ENCODE results near the gene MCRIP2. TPM values are rescaled to one million over a fixed set of nuclear protein-coding genes. Genes with fewer than 3 reads are reported as not detected.

Gene MCRIP2
- total RNA-seq, 2 donors from 2014 or later = 15.7 to 17.1 TPM

DNA sequence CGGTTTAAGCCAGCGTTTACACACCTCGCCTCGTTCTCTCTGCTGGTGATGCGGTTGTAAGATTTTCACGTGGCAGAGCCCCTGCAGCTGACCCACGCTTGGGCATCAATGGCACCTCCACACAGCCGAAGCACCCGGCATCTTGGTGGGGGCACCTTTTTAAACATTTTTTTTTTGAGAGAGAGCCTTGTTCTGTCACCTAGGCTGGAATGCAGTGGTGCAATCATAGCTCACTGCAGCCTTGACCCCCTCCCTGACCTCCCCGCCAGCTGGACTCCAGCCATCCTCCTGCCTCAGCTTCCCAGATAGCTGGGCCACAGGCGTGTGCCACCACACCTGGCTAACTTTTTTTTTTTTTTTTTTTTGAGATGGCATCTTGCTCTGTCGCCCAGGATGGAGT, 12.4 kb downstream of the MCRIP2 start:
- H3K36me3 Mint-ChIP-seq (ENCODE audit: low read depth) = no peaks in the 10 kb centered on the region
- H3K27ac Mint-ChIP-seq = no peak overlapping the region

DNA sequence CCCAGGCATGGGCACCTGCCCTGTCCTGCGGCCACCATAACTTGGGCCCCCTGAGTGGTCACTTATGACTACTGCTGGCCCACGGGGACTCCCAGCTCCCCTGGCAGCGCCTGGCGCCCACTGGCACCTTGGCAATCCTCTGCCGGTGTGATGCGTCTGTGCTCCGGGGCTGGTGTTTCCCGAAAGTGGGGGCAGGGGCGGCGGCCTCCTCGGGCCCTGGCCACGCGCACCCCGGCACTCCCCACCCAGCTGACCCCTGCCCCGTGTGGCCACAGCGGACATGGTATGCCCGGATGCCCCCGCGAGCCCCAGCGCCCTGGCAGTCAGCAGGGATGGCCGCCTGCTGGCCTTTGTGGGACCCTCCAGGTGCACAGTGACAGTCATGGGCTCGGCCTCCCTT, 15.9 kb downstream of the MCRIP2 start:
- Mint-ChIP-seq H3K4me1 (peaks cover 5% of the 10 kb centered on the region), H3K27me3 (no peaks in the 10 kb centered on the region), H3K27ac (no peak overlapping the region), H3K4me3 (no peak overlapping the region), H3K36me3 (ENCODE audit: low read depth) (no peaks in the 10 kb centered on the region)
- ATAC-seq = no peak
- DNase-seq = no peak
- no peaks in the 10 kb centered on the region for H3K9me3 ChIP-seq (ENCODE audit: control insufficient read depth, low read length, poor library complexity, severe bottlenecking)

More for the DNA sequence above, 12.4 kb downstream of the MCRIP2 start:
- Mint-ChIP-seq H3K4me1 (no peaks in the 10 kb centered on the region), H3K27me3 (no peaks in the 10 kb centered on the region), H3K4me3 (no peak overlapping the region)
- DNase-seq = no peak
- no peaks in the 10 kb centered on the region for H3K9me3 ChIP-seq (ENCODE audit: control insufficient read depth, low read length, poor library complexity, severe bottlenecking)
- no peak for ATAC-seq

DNA sequence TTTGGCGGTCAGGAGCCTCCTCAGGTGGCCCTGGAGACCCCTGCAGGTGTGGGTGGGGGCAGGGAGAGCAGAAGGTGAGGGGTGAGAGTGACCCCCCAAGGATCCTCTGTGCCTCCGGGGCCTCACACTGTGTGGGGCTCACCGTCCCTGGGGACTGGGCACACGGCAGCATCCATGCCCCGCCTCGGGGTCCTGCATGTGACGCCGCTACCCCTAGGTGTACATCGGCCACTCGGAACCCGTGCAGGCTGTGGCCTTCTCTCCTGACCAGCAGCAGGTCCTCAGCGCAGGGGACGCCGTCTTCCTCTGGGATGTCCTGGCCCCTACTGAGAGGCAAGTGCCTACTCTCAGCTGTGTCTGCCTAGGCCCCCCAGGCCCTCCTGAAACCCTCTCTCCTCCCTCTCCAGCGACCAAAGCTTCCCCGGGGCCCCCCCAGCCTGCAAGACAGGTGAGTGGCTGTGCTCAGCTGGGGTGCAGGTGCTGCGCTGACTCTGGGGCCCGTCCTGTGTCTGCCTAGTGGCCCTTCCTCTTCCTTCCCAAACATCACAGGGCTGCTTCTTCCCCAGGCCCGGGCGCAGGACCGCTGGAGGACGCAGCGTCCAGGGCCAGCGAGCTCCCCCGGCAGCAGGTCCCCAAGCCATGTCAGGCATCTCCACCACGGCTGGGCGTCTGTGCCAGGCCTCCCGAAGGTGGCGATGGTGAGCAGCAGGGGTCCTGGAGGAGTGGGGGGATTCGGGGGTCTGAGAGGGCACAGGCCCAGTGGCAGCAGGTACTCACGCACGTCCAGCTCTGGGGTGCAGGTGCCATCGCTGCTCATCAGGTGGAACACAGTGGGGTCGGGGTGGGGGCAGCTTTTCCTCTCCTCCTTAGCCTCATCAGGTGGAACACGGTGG, 17.3 kb downstream of the MCRIP2 start:
- no peak overlapping the region for H3K27ac Mint-ChIP-seq
- DNase-seq = no peak

DNA sequence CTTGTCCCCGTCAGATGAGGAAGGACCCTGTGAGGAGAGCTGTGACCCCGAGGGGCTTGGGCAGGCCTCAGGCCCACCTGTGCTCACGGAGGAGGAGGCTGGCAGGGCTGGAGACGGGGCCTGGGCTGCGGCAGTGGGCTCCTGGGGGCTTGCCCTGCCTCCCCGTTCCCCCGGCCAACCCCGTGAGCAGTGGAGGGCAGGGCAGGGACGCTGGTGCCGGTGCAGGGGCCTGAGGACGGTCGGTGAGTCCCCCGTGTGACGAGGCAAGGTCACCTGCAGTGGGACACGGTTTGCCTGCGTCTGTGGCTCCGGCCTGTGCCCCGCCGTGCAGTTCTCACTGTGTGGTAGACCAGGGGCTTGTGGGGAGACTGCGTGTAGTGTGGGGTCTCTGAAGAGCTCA, 18.0 kb downstream of the MCRIP2 start:
- no peaks in the 10 kb centered on the region for H3K9me3 ChIP-seq (ENCODE audit: control insufficient read depth, low read length, poor library complexity, severe bottlenecking)
- H3K4me3 Mint-ChIP-seq = no peak overlapping the region
- no peak for ATAC-seq
- no peak for DNase-seq
- H3K27ac Mint-ChIP-seq = no peak overlapping the region
- H3K4me1 Mint-ChIP-seq = peaks cover 5% of the 10 kb centered on the region
- no peaks in the 10 kb centered on the region for H3K36me3 Mint-ChIP-seq (ENCODE audit: low read depth)
- H3K27me3 Mint-ChIP-seq = no peaks in the 10 kb centered on the region

More for the DNA sequence above, 17.3 kb downstream of the MCRIP2 start:
- Mint-ChIP-seq H3K4me3 (no peak overlapping the region), H3K36me3 (ENCODE audit: low read depth) (no peaks in the 10 kb centered on the region), H3K4me1 (peaks cover 5% of the 10 kb centered on the region), H3K27me3 (no peaks in the 10 kb centered on the region)
- no peak for ATAC-seq
- no peaks in the 10 kb centered on the region for H3K9me3 ChIP-seq (ENCODE audit: control insufficient read depth, low read length, poor library complexity, severe bottlenecking)

DNA sequence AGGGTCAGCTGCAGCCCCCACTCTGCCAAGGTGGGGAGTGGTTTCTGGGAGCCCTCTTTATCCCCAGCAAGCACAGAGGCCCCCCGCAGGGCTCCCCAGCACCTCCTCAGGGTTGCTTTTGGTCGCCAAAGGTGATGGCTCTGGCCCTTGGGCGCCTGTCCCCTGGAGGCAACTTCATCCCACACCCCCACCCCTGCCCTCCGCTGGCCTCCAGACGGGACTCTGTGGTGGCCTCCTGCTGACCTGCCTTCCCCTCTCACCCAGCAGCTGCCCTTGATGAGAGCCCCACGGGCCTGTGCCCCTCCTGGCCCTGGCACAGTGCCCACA, 18.5 kb downstream of the MCRIP2 start:
- no peaks in the 10 kb centered on the region for H3K9me3 ChIP-seq (ENCODE audit: control insufficient read depth, low read length, poor library complexity, severe bottlenecking)
- Mint-ChIP-seq H3K4me1 (peaks cover 5% of the 10 kb centered on the region), H3K27ac (no peak overlapping the region), H3K4me3 (no peak overlapping the region), H3K27me3 (no peaks in the 10 kb centered on the region), H3K36me3 (ENCODE audit: low read depth) (no peaks in the 10 kb centered on the region)
- no peak for DNase-seq
- peak; percentile 4 for ATAC-seq

DNA sequence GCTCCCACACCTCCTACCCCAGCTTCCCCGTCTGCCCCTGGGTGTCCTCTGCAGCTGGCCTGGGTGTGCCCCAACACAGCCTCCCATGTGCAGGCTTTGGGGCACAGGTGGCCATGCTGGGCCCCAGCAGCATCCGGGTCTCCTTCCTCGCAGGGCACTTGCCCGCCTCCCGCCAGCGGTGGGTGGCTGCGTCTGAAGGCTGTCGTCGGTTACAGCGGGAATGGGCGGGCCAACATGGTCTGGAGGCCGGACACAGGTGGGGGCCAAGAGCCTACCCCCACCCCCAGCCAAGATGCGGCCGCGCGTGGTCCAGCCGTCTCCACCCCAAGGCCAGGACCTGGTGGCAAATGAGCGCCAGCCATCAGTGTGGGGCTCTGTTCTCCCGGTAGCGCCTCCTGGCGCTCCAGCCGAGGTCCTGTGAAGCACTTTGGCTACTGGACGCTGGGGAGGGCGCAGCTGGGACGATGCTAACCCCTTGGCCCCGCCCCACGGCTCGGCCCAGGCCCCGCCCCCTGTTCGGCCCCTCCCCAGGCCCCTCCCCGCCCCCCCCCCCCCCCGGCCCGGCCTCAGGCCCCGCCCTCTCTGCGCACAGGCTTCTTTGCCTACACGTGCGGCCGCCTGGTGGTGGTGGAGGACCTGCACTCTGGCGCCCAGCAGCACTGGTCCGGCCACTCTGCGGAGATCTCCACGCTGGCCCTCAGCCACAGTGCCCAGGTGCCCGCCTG, 19.0 kb downstream of the MCRIP2 start:
- DNase-seq = peak; percentile 60 to 70 (median 65)
- Mint-ChIP-seq H3K36me3 (ENCODE audit: low read depth) (no peaks in the 10 kb centered on the region), H3K4me1 (peaks cover 5% of the 10 kb centered on the region), H3K27me3 (no peaks in the 10 kb centered on the region), H3K4me3 (no peak overlapping the region), H3K27ac (no peak overlapping the region)
- ATAC-seq = peak; percentile 79
- H3K9me3 ChIP-seq (ENCODE audit: control insufficient read depth, low read length, poor library complexity, severe bottlenecking) = no peaks in the 10 kb centered on the region

DNA sequence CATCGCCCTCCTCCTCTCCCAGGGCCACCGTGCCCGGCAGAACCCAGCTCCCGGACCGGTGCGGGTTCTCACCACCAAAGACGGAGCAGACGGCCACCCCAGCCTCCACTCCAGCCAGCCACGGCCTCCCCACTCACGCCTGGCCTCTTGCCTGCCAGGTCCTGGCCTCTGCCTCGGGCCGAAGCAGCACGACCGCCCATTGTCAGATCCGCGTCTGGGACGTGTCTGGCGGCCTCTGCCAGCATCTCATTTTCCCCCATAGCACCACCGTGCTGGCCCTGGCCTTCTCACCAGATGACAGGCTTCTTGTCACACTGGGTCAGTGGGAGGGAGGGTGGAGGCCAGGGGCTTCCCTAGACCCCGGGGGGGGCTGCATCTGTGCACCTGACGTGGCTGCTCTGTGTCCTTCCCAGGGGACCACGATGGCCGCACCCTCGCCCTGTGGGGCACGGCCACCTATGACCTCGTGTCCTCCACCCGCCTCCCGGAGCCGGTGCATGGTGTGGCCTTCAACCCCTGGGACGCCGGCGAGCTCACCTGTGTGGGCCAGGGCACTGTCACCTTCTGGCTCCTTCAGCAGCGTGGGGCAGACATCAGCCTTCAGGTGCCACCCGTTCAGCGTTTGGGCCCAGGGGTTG, 19.7 kb downstream of the MCRIP2 start:
- Mint-ChIP-seq H3K4me1 (peaks cover 5% of the 10 kb centered on the region), H3K27ac (no peak overlapping the region), H3K27me3 (no peaks in the 10 kb centered on the region), H3K4me3 (no peak overlapping the region), H3K36me3 (ENCODE audit: low read depth) (no peaks in the 10 kb centered on the region)
- DNase-seq (no peak), ATAC-seq (no peak)
- no peaks in the 10 kb centered on the region for H3K9me3 ChIP-seq (ENCODE audit: control insufficient read depth, low read length, poor library complexity, severe bottlenecking)

DNA sequence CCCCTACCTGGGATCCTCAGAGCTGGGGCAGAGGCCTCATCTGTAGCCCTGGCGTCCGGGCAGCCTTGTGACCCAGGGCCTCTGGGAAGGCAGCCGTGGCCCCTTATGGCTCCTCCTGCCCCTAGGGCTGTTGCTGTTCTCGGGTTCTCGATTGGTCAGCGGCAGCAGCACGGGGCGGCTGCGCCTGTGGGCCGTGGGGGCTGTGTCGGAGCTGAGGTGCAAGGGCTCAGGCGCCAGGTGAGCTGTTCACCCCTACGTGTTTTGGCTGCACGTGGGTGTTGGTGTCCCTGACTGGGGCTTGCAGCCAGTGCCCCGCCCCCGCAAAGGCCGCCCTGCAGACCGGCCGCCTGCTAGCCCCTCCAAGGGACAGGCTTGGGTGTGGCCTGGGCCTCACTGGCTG, 20.5 kb downstream of the MCRIP2 start:
- peaks cover 5% of the 10 kb centered on the region for H3K4me1 Mint-ChIP-seq
- ATAC-seq = no peak
- H3K4me3 Mint-ChIP-seq = no peak overlapping the region
- no peak overlapping the region for H3K27ac Mint-ChIP-seq
- no peaks in the 10 kb centered on the region for H3K9me3 ChIP-seq (ENCODE audit: control insufficient read depth, low read length, poor library complexity, severe bottlenecking)
- H3K27me3 Mint-ChIP-seq = no peaks in the 10 kb centered on the region
- no peaks in the 10 kb centered on the region for H3K36me3 Mint-ChIP-seq (ENCODE audit: low read depth)
- no peak for DNase-seq

DNA sequence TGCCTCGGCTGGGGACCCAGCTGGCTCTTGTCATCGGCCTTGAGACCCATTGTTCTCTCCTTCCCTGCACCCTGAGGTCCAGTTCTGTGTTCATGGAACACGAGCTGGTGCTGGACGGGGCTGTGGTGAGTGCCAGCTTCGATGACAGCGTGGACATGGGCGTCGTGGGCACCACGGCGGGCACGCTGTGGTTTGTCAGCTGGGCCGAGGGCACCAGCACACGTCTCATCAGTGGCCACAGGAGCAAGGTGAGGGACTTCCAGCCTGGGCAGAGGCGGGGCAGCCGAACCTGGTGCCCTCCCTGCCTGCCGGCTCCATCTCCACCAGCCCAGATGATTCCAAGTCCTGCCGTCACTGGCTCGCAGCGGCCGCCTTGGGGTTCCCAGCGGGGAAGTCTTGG, 21.0 kb downstream of the MCRIP2 start:
- H3K9me3 ChIP-seq (ENCODE audit: control insufficient read depth, low read length, poor library complexity, severe bottlenecking) = no peaks in the 10 kb centered on the region
- Mint-ChIP-seq H3K4me1 (peaks cover 5% of the 10 kb centered on the region), H3K27ac (no peak overlapping the region), H3K4me3 (no peak overlapping the region), H3K36me3 (ENCODE audit: low read depth) (no peaks in the 10 kb centered on the region), H3K27me3 (no peaks in the 10 kb centered on the region)
- no peak for DNase-seq
- ATAC-seq = no peak

DNA sequence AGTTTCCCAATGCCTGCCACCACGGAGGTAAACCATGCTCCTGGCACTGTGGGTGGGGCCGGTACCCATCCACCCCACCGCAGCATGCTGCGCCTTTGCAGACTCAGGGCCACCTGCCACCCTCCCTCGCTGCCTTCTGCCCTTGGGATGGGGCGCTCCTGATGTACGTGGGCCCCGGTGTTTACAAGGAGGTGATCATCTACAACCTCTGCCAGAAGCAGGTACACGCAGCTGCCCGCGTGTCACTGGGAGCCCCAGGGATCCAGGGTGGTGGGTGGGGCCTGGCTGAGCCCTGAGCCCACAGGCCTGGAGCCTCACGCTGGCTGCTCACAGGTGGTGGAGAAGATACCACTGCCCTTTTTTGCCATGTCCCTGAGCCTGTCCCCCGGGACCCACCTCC, 24.9 kb downstream of the MCRIP2 start:
- no peak for DNase-seq
- no peak for ATAC-seq
- peaks cover 7% of the 10 kb centered on the region for H3K4me1 Mint-ChIP-seq
- H3K9me3 ChIP-seq (ENCODE audit: control insufficient read depth, low read length, poor library complexity, severe bottlenecking) = no peaks in the 10 kb centered on the region
- no peaks in the 10 kb centered on the region for H3K36me3 Mint-ChIP-seq (ENCODE audit: low read depth)
- H3K27me3 Mint-ChIP-seq = no peaks in the 10 kb centered on the region
- no peak overlapping the region for H3K27ac Mint-ChIP-seq
- H3K4me3 Mint-ChIP-seq = no peak overlapping the region

DNA sequence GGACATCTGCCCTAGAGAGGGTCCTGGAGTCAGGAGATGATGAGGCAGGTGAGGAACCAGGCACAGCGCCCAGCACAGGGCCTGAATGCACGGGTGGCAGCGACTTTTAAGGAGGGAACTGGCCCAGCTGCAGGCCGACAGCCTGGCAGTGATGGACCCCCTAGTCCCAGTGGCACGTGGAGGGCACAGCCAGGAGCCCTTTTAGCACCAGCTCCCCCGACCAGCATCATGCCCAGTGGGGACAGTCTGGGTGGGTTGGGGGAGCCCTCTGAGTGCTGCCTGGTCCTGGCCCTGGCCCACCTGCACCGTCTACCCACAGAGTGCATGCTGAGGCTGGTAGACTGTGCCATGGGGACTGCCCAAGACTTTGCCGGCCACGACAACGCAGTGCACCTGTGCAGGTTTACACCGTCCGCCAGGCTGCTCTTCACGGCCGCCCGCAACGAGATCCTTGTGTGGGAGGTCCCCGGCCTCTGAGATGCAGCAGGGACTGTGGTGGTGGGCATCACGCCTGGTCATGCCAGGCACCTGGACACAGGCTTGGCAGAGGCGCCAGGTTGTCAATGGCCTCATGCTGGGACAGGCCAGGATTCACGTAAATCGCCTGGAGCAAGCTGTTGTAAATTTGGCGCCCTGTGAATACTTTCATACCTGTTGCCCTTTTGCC, 25.6 kb downstream of the MCRIP2 start:
- Mint-ChIP-seq H3K4me1 (peaks cover 7% of the 10 kb centered on the region), H3K36me3 (ENCODE audit: low read depth) (no peaks in the 10 kb centered on the region), H3K4me3 (peak overlapping the region; percentile 83), H3K27ac (peak overlapping the region; percentile 73), H3K27me3 (no peaks in the 10 kb centered on the region)
- ATAC-seq = no peak
- no peaks in the 10 kb centered on the region for H3K9me3 ChIP-seq (ENCODE audit: control insufficient read depth, low read length, poor library complexity, severe bottlenecking)
- no peak for DNase-seq

DNA sequence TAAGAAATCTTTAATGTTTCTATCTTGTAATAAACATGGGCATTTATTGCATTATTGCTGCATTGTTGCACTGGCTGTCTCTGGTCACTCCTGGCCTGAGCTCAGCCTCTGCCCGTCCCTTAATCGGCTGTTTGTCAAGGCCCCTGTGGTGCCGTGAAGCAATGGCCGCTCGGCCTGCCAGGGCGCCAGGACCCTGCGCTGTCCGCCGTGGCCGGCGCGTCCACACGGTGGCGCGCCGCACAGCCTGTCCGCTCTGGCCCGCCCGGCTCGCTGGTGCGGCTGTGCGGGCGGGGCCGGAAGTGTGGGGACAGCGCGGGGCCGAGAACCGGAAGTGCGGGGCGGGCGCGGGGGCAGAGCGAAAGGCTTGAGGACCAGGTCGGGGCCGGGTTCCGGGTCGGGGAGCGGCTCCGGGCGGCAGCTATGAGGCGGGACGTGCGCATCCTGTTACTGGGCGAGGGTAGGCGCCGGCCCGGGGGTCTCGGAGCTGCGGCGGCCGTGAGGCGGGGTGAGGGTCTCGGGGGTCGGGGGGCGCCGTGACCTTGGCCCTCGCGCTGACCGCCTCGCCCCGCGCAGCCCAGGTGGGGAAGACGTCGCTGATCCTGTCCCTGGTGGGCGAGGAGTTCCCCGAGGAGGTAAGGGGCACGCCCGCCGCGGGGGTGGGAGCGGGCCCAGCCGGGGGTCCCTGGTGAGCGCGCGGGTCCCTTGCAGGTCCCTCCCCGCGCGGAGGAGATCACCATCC, 26.3 kb downstream of the MCRIP2 start, which contains the start of gene RHOT2:
RHOT2 (plus strand) TSS at position 353 of the 739 bp plus-strand sequence; CDS start at position 421, 68 bp downstream.
- H3K27ac Mint-ChIP-seq = peak within 1 kb of the TSS; percentile 73
- H3K27me3 Mint-ChIP-seq = no peaks in the 10 kb centered on the region
- H3K9me3 ChIP-seq (ENCODE audit: control insufficient read depth, low read length, poor library complexity, severe bottlenecking) = no peaks in the 10 kb centered on the region
- peaks cover 7% of the 10 kb centered on the region for H3K4me1 Mint-ChIP-seq
- ATAC-seq (peak; percentile 98), DNase-seq (peak; percentile 81 to 87 (median 86))
- no peaks in the 10 kb centered on the region for H3K36me3 Mint-ChIP-seq (ENCODE audit: low read depth)
- H3K4me3 Mint-ChIP-seq = peak within 1 kb of the TSS; percentile 83
